AML-193 (cell line): ENCODE measurements around the gene GPD2.
"Not testable (repeated sequence)": the region's sequence is repeated elsewhere in the genome, so short reads cannot be mapped to it uniquely, and the experiment has no call there.

ENCODE experiments used
- DNase-seq, 2 experiments: peaks; one replicate each; lab custom pipeline; 2025; lab: John Stamatoyannopoulos, UW

Gene GPD2

DNA sequence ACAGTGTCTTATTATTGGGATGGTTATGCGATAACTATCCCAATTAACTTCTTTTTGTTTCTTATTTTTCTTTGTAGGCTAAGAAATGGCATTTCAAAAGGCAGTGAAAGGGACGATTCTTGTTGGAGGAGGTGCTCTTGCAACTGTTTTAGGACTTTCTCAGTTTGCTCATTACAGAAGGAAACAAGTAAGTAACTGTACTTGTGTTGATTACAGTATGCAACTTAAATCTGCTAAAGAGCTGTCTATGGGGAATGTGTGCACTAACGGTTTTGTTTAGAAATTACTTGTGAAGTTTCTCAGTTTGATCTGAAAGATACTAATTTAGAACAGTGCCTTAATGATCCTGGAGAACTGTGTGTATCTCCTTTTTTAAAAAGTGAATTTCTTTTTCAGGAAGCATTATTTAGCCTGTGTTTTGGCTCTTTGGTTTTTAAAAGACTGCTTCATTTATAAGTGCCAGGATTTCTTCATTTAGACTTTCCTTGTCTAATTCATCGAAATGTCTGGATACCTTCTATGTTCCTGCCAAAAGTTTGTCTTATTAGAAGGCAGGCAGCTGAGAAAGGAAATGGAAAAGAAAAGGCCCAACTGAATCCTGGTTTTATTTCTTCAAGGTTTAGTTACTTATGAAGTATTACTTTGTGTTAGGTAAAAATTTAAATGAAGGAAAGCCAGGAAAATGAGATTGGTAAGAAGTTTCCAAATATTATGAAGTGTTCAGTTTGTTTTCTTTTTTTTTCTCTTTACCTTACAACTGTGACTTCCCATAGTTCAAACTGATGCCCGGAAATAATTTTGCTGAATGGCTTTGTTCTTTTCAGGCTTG, 40.1 kb downstream of the GPD2 start:
- no peak for DNase-seq

DNA sequence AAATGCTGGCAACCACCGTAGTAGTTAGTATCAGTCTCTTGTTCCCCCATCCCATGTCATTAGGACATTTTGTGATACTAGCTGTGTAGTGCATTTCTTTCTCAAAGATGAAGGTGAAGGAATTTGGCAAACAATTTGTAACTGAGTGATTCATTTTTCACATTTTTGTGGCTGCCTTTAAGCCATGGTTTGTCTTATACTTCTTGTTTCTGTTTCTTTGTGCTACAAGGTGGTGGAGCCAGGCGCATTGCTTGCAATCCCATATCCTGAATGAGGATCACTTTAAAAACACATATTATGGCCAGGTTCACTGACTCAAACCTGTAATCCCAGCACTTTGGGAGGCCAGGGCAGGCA, 40.6 kb downstream of the GPD2 start:
- no peak for DNase-seq

DNA sequence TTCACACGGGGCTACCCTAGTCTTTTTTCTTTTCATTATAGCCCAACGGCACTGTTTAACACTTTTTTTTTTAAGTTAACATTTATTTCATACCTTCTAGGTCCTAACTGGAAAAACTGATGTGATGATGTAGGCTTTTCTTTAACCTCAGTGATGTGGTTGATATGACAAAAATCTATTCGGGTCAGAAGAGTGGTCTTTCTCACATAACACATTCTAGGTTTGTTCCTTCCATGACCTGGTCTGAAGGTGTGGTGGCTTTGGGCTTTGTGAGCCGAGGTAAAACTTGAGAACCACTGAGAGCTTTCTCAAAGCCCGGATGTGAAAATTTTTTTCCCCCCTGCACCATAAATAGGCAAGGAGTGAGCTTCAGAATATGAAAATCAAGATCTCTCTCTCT, 44.2 kb downstream of the GPD2 start:
- no peak for DNase-seq

DNA sequence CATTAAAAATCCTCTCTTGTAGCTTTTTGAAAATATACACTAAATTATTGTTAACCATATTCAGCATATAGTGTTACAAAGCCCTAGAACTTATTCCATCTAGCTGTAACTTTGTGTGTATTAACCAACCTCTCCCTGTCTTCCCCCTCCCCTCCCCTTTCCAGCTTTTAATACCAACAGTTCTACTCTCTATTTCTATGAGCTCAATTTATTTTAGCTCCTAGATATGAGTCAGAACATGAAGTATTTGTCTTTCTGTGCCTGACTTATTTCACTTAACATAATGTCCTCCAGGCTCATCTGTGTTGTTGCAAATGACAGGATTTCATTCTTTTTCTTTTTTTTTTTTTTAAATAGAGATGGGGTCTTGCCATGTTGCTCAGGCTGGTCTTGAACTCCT, 45.1 kb downstream of the GPD2 start:
- no peak for DNase-seq

- DNase-seq: no peak
These were observed 47.6 kb downstream of the GPD2 start for GRCh38 chr2:156483741-156484173.

DNA sequence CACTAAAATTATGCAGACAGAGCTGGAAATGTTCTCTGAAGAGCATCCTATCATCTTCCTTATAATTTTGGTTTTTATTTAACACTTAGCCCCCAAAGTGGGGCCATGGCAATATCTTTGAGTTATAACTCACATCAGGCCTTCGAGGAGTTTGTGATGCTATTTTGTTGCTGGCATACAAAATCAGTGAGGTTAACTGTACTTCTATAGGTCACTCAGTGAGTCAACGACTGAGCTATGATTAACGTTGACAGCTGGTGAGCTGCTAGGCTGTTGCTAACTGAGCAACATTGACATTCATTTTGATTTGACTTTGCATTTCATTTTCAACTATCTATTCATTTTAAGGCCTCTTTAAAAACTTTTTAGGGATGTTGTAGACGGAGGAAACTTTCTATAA, 50.0 kb downstream of the GPD2 start:
- DNase-seq: no peak

- DNase-seq: no peak
These were observed 50.4 kb downstream of the GPD2 start for GRCh38 chr2:156486614-156487013.

GRCh38 chr2:156489195-156489594, 53.0 kb downstream of the GPD2 start:
- DNase-seq: no peak

DNA sequence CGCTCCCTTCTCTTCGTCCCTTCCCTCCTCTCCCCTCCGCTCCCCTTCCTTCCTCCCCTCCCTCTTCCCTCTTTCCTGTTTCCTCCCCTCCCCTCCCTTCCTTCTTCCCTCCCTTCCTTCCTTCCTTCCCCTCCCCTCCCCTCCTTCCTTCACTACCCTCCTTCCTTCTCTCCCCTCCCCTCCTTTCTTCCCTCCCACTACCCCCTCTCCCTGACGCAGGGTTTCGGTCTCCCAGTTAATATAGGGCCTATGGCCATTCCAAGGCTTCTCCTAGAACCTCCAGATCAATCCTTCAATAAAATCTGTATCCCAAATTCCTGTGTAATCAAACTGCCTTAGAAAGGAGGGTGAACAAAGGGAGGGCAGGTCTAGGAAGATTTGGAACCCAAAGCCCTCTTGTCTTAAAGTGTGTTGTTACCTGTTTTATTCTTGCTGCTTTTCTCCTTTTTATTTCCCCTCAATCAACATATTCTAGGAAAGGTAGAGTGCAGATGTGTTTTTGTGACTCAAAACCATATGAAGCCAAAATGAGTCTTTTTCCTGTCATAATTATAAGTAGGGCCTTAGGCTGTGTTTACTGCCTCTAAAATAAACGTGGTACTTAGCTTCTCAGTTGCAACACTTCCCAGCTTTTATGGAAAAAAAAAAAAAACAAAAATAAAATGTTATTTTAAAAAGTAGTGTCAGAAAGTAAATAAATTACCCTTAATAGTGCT, 53.7 kb downstream of the GPD2 start:
- no peak for DNase-seq

DNA sequence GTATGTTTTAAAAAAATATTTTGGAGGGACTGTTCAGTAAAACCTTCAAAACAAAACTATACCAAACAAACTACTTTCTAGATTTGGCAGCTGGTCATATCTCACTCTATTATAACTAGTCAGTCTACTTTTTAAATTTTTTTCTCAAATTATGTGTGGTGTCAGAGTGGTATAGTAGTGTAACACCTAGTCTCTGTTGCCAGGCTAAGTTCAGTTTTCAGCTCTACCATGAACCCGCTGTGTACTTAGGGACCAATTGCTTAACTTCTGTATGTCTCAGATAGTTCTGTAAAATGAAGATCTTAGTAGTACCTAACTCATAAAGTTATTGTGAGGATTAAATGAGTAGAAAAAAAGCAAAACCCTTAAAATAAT, 54.3 kb downstream of the GPD2 start:
- no peak for DNase-seq

DNA sequence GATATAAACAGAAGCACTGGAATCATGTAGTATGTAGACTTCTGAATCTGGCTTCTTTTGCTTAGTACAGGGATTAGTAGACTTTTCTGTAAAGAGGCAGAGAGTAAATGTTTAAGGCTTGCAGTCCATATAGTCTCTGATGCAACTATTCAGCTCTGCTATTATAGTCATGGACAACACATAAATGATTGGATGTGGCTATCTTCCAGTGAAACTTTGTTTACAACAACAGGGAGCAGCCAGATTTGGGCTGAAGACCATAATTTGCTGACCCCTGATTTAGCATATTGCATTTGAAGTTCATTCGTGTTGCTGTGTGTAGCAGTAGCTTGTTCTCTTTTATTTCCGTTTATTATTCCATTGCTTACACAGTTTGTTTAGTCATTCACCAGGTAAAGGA, 55.0 kb downstream of the GPD2 start:
- DNase-seq: no peak

DNA sequence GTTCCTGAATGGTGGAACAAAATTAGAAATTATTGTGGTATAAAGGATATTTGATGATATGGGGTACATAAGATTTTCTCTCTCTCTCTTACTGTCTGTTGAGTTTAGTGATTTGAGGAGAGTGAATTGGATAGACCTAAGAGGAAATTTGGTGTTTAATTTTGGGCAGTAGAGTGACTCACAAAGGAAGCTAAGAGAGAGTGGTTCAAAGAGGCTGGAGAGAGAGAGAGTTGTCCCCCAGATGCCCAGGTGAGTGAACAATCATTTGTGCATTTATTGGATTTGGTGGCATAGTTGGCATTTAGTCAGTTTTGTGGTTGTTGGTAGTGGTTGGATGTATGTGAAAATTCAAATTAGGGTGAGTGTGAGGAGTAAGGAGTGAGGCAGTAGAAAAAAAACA, 56.8 kb downstream of the GPD2 start:
- DNase-seq: no peak

- not testable (repeated sequence) for DNase-seq
These were observed 59.8 kb downstream of the GPD2 start for GRCh38 chr2:156495998-156496397.

DNA sequence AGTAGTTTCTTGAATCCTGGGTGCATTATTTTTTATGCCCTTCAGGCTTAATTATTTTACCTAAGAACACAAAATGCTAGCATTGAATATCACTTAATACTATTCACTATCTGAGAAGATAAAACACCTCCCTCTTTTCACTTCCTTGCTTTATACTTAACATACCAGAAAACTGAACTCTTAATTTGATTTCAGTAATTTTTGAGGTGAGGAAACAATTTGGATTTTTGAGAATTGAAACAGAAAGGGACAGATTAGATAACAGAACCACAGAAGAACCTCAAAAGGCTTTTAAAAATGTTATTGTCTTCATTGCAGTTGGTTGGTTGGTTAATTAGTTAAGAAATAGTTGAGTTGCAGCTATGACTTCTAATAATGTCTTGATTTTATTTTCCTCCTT, 69.5 kb downstream of the GPD2 start:
- DNase-seq: no peak

GRCh38 chr2:156511122-156511521, 74.9 kb downstream of the GPD2 start:
- DNase-seq: no peak

- DNase-seq: no peak
These were observed 75.6 kb downstream of the GPD2 start for GRCh38 chr2:156511803-156512202.

DNA sequence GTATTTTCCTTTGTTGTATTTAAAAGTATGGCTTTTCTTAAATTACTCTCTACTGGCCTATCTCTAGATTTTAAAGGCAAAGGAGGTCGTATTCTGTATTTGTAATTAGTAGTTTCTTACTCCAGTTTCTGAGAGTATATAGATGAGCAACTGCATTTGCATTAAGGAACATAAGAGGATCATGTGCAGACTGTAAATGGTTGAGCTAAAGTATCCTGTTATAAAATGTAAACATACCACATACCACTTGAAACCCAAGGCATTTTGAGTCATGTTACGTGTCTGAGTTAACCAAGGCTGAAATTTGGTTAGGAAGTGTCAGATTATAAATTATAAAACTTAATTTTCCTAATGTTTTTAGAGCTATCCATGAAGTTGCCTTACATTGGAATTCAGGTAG, 76.3 kb downstream of the GPD2 start:
- no peak for DNase-seq

- DNase-seq: no peak
These were observed 77.0 kb downstream of the GPD2 start for GRCh38 chr2:156513219-156513618.

DNA sequence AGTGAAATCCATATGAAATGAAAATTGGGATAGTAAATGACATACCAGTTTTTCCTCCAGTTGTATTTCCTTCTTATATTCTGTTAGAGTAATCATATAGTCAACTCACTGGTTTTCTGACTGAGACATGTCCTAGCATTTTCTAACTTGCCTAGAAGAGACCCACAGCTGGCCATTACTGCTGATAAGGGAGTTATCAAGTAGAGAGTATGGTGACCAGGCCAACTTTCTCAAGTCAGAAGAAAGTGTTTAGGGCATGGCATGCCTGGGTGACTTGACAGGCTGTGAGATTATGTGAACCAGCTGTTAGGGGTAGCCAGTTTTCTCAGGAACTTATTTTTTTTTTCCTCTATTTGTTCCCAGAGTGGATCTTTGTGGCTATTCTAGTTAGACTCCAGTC, 81.2 kb downstream of the GPD2 start:
- DNase-seq: no peak

DNA sequence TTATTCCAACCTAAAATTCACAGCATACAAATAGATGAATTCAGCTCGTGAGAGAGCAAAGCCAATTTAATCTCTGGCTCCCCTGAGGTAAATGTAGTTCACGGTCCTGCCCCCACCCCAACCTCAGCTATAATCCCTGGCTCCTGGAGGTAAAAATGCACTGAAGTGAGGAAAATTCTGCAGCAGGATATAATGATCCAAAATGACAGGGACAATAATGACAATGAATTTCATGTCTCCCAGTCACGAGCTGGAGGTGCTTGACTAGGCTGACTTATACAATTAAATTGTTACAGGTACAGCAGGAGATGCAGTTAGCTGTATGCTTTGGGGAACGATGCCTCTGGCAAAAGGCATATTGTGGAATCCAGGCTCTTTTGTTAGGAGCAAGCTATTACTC, 82.0 kb downstream of the GPD2 start:
- no peak for DNase-seq

GRCh38 chr2:156522864-156523440, 86.8 kb downstream of the GPD2 start:
- DNase-seq: no peak

- no peak for DNase-seq
These were observed 90.9 kb downstream of the GPD2 start for GRCh38 chr2:156526950-156527636.

GRCh38 chr2:156528583-156528982, 92.4 kb downstream of the GPD2 start:
- DNase-seq: not testable (repeated sequence)
